Neuronal stem cell (in vitro differentiated cells): ENCODE data around the gene PLAAT3.
"Not testable (repeated sequence)": the region's sequence is repeated elsewhere in the genome, so short reads cannot be mapped to it uniquely, and the experiment has no call there.

Source experiments
- DNase-seq: peaks from one replicate; pipeline ENCODE4 v3.0.0-alpha.2; 2013; ENCODE audit warnings: low spot score
- H2AFZ ChIP-seq: one replicate; pipeline ENCODE4 v1.6.1; 2013; ENCODE audit warnings: mild to moderate bottlenecking, low read length, inconsistent platforms
- H2AK5ac ChIP-seq: 2 replicates; pipeline ENCODE4 v1.6.1; 2013; ENCODE audit warnings: low read depth, mild to moderate bottlenecking, inconsistent platforms, low read length, moderate library complexity, mixed read lengths
- H2BK120ac ChIP-seq: 2 replicates; pipeline ENCODE4 v1.6.1; 2013; ENCODE audit warnings: low read depth, mild to moderate bottlenecking, inconsistent platforms, low read length, moderate library complexity, mixed read lengths
- H2BK12ac ChIP-seq: one replicate; pipeline ENCODE4 v1.6.1; 2013; ENCODE audit warnings: low read length, inconsistent platforms
- H2BK15ac ChIP-seq: 2 replicates; pipeline ENCODE4 v1.6.1; 2013; ENCODE audit warnings: mild to moderate bottlenecking, low read length, inconsistent platforms, mixed read lengths
- H2BK5ac ChIP-seq: one replicate; pipeline ENCODE4 v1.6.1; 2013; ENCODE audit warnings: inconsistent platforms, mild to moderate bottlenecking, low read length, moderate library complexity
- H3K14ac ChIP-seq: one replicate; pipeline ENCODE4 v1.6.1; 2013; ENCODE audit warnings: low read length, inconsistent platforms
- H3K18ac ChIP-seq: 2 replicates; pipeline ENCODE4 v1.6.1; 2013; ENCODE audit warnings: low read length, inconsistent platforms
- H3K23ac ChIP-seq: 2 replicates; pipeline ENCODE4 v1.6.1; 2013; ENCODE audit warnings: low read depth, mild to moderate bottlenecking, mixed read lengths, low read length, inconsistent platforms; ENCODE audit not compliant: poor library complexity
- H3K27ac ChIP-seq: replicated peaks from 3 replicates; pipeline ENCODE4 v1.5.1; 2013; ENCODE audit warnings: low read length, inconsistent platforms
- H3K27me3 ChIP-seq, 3 experiments: 2 replicates each; pipeline ENCODE4 v1.6.1; 2013; ENCODE audit warnings: low read length in 3 of 3, mild to moderate bottlenecking in 2 of 3, inconsistent platforms in 1 of 3, low read depth in 1 of 3, mixed read lengths in 1 of 3, moderate library complexity in 1 of 3; ENCODE audit not compliant: control insufficient read depth in 3 of 3, insufficient read depth in 3 of 3
- H3K36me3 ChIP-seq, 2 donors: replicated peaks in 1 of 2; 2 replicates each; pipeline ENCODE4 v1.6.1; 2013; ENCODE audit warnings: low read length in 2 of 2; ENCODE audit not compliant: control insufficient read depth in 2 of 2, insufficient read depth in 2 of 2
- H3K4ac ChIP-seq: 2 replicates; pipeline ENCODE4 v1.6.1; 2013; ENCODE audit warnings: inconsistent platforms, mild to moderate bottlenecking, low read length, moderate library complexity
- H3K4me1 ChIP-seq, 2 donors: 1 replicate in 1 of 2; 2 replicates in 1 of 2; pipeline ENCODE4 v1.6.1; 2013; ENCODE audit warnings: low read length in 2 of 2, low read depth in 1 of 2; ENCODE audit not compliant: control insufficient read depth in 2 of 2, insufficient read depth in 1 of 2
- H3K4me2 ChIP-seq: one replicate; pipeline ENCODE4 v1.6.1; 2013; ENCODE audit warnings: mild to moderate bottlenecking, low read length, inconsistent platforms; ENCODE audit not compliant: insufficient read depth, poor library complexity, severe bottlenecking
- H3K4me3 ChIP-seq, 2 donors: 2 replicates each; pipeline ENCODE4 v1.5.1; 2013; ENCODE audit warnings: low read length in 2 of 2, mild to moderate bottlenecking in 2 of 2, inconsistent platforms in 1 of 2, moderate library complexity in 1 of 2
- H3K79me1 ChIP-seq: one replicate; pipeline ENCODE4 v1.6.1; 2013; ENCODE audit warnings: low read depth, mild to moderate bottlenecking, inconsistent platforms, low read length, moderate library complexity
- H3K9ac ChIP-seq: one replicate; pipeline ENCODE4 v1.6.1; 2013; ENCODE audit warnings: mild to moderate bottlenecking, low read depth, low read length, inconsistent platforms; ENCODE audit not compliant: poor library complexity
- H3K9me3 ChIP-seq, 2 donors: replicated peaks in 1 of 2; 2 replicates each; pipeline versions ENCODE3 to v1.6.1; 2013; ENCODE audit warnings: low read length in 2 of 2, mild to moderate bottlenecking in 2 of 2, inconsistent platforms in 1 of 2, low read depth in 1 of 2, mixed read lengths in 1 of 2, moderate library complexity in 1 of 2; ENCODE audit not compliant: control insufficient read depth in 2 of 2, insufficient read depth in 1 of 2
- H4K8ac ChIP-seq: one replicate; pipeline ENCODE4 v1.6.1; 2013; ENCODE audit warnings: low read depth, mild to moderate bottlenecking, inconsistent platforms, low read length, moderate library complexity
- H4K91ac ChIP-seq: one replicate; pipeline ENCODE4 v1.6.1; 2013; ENCODE audit warnings: low read length, low read depth, mild to moderate bottlenecking, inconsistent platforms; ENCODE audit not compliant: poor library complexity
- WGBS, 2 donors: extraction: QIAGEN DNeasy Blood & Tissue Kit; methylation state at CpG; one replicate each; pipeline ENCODE4 v1.1.7; 2013; ENCODE audit warnings: missing lambda C conversion rate in 2 of 2, mixed read lengths in 1 of 2; ENCODE audit not compliant: insufficient read length in 2 of 2, insufficient replicate concordance in 1 of 2; ENCODE audit errors: extremely low coverage in 2 of 2; 5-methylcytosine and 5-hydroxymethylcytosine counted together

PLAAT3 gene

DNA sequence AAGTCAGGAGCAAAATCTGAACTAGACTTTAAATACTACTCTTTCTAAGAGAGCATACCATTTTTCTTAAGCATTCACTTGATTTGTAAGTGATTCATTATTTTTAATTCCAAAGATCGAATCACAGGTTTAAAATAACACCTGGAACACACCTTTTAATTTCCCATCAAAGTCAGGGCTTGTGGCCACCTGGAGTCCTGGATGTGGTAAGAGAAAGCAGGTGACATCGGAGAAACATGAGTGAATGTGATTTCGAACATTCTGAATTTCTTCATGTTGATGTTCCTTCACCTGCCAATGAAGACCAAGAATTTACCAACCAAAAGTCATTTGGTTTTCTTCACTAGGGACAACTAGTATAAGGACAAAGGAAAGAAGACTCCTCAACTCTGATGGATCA is 29.0 kb upstream of the PLAAT3 start:
- peaks cover 3 to 11% of the 10 kb centered on the region in 2 donors for H3K36me3 ChIP-seq
- H2BK5ac ChIP-seq = no peak overlapping the region
- no peaks in the 10 kb centered on the region for H3K27me3 ChIP-seq
- no CpG with 5 or more reads among the region's 3 CpGs for WGBS, 2 donors
- H4K8ac ChIP-seq = no peak overlapping the region
- H3K4me1 ChIP-seq = peaks cover 0 to 3% of the 10 kb centered on the region in 2 donors
- H3K27ac ChIP-seq = no peak overlapping the region
- H2BK12ac ChIP-seq = no peak overlapping the region
- H3K4me3 ChIP-seq = no peak overlapping the region
- no peak for DNase-seq
- no peak overlapping the region for H2BK120ac ChIP-seq
- H2BK15ac ChIP-seq = no peak overlapping the region
- no peak overlapping the region for H2AK5ac ChIP-seq
- no peak overlapping the region for H3K4me2 ChIP-seq
- H2AFZ ChIP-seq = no peak overlapping the region
- no peak overlapping the region for H3K4ac ChIP-seq
- H3K79me1 ChIP-seq = no peaks in the 10 kb centered on the region
- no peak overlapping the region for H3K14ac ChIP-seq
- no peak overlapping the region for H3K9ac ChIP-seq
- no peaks in the 10 kb centered on the region for H3K9me3 ChIP-seq
- H3K23ac ChIP-seq = no peak overlapping the region
- no peak overlapping the region for H3K18ac ChIP-seq
- H4K91ac ChIP-seq = no peak overlapping the region

GRCh38 chr11:63641727-63642126 is 27.5 kb upstream of the PLAAT3 start:
- Histone ChIP-seq H4K8ac (no peak overlapping the region), H3K79me1 (no peaks in the 10 kb centered on the region), H2BK15ac (no peak overlapping the region), H2BK12ac (no peak overlapping the region), H3K4me1 (peaks cover 0 to 3% of the 10 kb centered on the region in 2 donors), H3K4me2 (no peak overlapping the region), H4K91ac (no peak overlapping the region), H3K14ac (no peak overlapping the region), H3K23ac (no peak overlapping the region), H2AFZ (no peak overlapping the region), H3K4me3 (no peak overlapping the region), H3K27me3 (no peaks in the 10 kb centered on the region), H2BK5ac (no peak overlapping the region), H3K4ac (no peak overlapping the region), H2AK5ac (no peak overlapping the region), H2BK120ac (no peak overlapping the region), H3K9me3 (no peaks in the 10 kb centered on the region), H3K18ac (no peak overlapping the region), H3K9ac (no peak overlapping the region), H3K27ac (no peak overlapping the region), H3K36me3 (peaks cover 3 to 11% of the 10 kb centered on the region in 2 donors)
- no peak for DNase-seq

DNA sequence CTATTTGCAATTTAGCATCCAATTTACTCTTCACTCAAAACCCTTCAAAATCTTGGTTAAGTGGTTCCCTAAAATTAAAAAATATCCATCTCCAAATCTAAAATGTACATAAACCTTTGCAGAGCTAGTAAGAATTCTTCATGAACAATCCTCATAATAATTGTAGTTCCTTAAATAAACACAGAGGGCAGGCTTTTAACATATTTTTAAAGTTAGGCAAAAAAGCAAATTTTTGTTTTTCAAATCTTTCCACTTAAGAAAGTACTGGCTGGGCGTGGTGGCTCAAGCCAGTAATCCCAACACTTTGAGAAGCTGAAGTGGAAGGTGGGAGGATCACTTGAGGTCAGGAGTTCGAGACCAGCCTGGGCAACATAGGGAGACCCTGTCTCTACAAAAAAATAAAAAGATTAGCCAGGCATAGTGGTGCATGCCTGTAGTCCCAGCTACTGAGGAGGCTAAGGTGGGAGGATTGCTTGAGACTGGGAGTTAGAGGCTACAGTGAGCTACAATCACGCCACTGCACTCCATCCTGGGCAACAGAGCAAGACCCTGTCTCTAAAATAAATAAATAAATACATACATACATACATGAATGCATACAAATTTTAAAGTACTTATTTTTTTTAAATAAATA is 25.1 kb upstream of the PLAAT3 start:
- H2BK5ac ChIP-seq = no peak overlapping the region
- H2BK12ac ChIP-seq = no peak overlapping the region
- H3K9me3 ChIP-seq = no peaks in the 10 kb centered on the region
- H3K27me3 ChIP-seq = no peaks in the 10 kb centered on the region
- H2BK15ac ChIP-seq = no peak overlapping the region
- H3K36me3 ChIP-seq = peaks cover 3 to 8% of the 10 kb centered on the region in 2 donors
- no peak overlapping the region for H3K14ac ChIP-seq
- H3K79me1 ChIP-seq = no peaks in the 10 kb centered on the region
- no peak overlapping the region for H2AFZ ChIP-seq
- peaks cover 0 to 3% of the 10 kb centered on the region in 2 donors for H3K4me1 ChIP-seq
- no peak overlapping the region for H3K23ac ChIP-seq
- WGBS, 2 donors = no CpG with 5 or more reads among the region's 3 CpGs
- no peak overlapping the region for H3K4ac ChIP-seq
- no peak overlapping the region for H4K8ac ChIP-seq
- no peak for DNase-seq
- no peak overlapping the region for H3K9ac ChIP-seq
- H3K27ac ChIP-seq = no peak overlapping the region
- no peak overlapping the region for H3K18ac ChIP-seq
- H3K4me3 ChIP-seq = no peak overlapping the region
- no peak overlapping the region for H4K91ac ChIP-seq
- H3K4me2 ChIP-seq = no peak overlapping the region
- H2BK120ac ChIP-seq = no peak overlapping the region
- H2AK5ac ChIP-seq = no peak overlapping the region

DNA sequence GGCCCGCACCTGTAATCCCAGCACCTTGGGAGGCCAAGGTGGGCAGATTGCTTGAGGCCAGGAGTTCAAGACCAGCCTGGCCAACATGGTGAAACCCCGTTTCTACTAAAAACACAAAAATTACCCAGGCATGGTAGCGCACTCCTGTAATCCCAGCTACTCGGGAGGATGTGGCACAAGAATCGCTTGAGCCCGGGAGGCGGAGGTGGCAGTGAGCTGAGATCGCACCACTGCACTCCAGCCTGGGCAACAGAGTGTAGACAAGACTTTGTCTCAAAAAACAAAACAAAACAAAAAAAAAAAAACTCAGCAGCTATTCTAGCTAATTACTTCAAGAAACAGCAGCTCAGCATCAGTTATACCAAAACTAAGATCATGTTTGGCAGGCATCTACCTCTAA is 24.2 kb upstream of the PLAAT3 start:
- H3K79me1 ChIP-seq, H3K27me3 ChIP-seq, H3K4me1 ChIP-seq, H3K4me3 ChIP-seq, H2BK120ac ChIP-seq, H3K27ac ChIP-seq, H3K9me3 ChIP-seq, H4K91ac ChIP-seq, H3K9ac ChIP-seq, H4K8ac ChIP-seq, H3K14ac ChIP-seq, H2AK5ac ChIP-seq, H2BK12ac ChIP-seq, H3K23ac ChIP-seq, H2BK15ac ChIP-seq, H3K36me3 ChIP-seq, H2AFZ ChIP-seq, H3K18ac ChIP-seq, H2BK5ac ChIP-seq, DNase-seq, H3K4me2 ChIP-seq, H3K4ac ChIP-seq: not testable (repeated sequence)
- no CpG with 5 or more reads among the region's 8 CpGs for WGBS, 2 donors
